Lung microvascular endothelial cell (primary cell): ENCODE results near the gene ZNF507. TPM values are rescaled to one million over a fixed set of nuclear protein-coding genes. Genes with fewer than 3 reads are reported as not detected.
"Not testable (repeated sequence)": the region's sequence is repeated elsewhere in the genome, so short reads cannot be mapped to it uniquely, and the experiment has no call there.

Experiments
- DNase-seq, 2 donors: peaks; one replicate each; pipeline versions ENCODE4 v3.0.0 to v3.0.0-alpha.2; 2010; ENCODE audit warnings: low read depth in 2 of 2
- total RNA-seq: library from RNA; depleted of rRNA; stranded (reverse); fragments of >200 nt; gene quantifications from 2 replicates; pipeline ENCODE4 v1.2.1, GENCODE V29; 2014

The ZNF507 gene
- total RNA-seq, 1 donor from 2014 or later, result 8.9 TPM

DNA sequence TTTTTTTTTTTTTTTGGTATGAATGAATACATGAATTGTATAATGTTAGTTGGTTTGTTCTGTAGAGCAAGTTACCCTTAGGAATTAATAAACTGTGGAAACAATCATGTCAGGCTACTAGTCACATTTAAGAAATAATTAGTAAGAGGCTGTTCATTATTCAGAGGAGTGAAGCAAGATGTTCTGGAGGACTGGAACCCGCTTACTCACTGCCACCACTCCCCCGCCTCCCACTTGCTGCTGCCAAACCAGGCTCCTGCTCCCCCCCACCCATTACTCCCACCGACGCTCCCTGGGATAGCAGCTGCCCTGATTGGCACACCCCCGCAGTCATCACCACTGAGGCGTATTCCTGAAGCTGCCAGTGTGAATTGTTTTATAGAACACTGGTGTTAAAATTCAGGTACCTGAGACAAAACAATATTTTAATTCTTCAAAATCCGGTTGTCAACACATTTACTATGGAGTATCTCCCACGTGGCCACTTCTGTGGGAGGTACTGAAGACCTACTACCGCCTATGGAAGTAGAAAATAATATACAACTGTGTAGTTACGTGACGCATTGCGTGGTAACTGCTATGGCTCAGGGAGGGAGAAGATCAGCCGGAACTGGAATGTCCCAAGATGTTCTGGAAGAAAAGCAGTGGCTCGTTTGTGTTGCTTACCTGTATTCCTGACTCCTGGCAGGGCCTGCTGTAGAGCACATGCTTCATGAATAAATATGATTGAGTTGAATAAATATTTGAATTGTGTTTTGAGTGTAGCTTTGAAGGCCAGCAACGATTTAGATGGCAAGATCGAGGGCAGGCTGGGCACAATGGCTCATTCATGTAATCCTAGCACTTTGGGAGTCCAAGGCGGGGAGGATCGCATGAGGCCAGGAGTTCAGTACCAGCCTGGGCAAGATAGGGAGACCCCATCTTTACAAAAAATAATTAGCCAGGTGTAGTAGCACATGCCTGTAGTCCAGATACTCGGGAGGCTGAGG lies 61.9 kb downstream of the ZNF507 start:
- no peak for DNase-seq

DNA sequence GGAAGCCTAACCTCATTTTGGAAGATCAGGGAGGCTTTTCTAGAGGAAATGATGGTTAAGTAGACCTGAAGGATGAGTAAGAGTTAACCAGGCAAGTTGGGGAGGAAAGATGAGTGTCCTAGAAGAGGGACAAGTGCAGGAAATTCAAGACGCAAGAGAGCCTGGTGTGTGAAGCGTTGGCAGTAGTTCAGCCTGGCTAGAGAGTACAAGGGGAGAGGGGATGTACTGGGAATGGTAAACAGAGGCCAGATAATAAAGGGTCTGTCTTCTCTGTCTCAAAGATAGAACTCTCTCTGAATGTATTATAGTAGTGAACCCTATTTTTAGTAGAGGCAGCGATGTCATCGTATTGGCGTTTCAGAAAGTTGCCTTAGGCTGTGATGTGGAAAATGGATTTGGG lies 69.8 kb downstream of the ZNF507 start:
- no peak for DNase-seq

DNA sequence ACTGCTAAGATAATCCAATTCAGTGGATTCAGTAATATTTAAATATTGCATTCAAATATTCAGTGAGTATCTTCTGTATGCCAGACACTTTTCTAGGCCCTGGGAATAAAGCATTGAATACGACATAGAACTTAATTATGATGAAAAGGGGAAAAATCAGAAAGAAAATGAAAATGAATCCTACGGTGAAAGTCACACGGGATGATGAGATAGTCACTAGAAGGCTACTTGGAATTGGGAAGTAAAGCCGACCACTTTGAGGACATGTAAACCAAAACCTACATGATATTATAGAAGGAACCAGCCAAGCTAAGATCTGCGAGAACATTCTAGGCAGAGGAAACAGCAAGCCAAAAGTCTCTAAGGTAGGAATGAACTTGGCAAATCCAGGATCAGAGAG lies 70.3 kb downstream of the ZNF507 start:
- no peak for DNase-seq

DNA sequence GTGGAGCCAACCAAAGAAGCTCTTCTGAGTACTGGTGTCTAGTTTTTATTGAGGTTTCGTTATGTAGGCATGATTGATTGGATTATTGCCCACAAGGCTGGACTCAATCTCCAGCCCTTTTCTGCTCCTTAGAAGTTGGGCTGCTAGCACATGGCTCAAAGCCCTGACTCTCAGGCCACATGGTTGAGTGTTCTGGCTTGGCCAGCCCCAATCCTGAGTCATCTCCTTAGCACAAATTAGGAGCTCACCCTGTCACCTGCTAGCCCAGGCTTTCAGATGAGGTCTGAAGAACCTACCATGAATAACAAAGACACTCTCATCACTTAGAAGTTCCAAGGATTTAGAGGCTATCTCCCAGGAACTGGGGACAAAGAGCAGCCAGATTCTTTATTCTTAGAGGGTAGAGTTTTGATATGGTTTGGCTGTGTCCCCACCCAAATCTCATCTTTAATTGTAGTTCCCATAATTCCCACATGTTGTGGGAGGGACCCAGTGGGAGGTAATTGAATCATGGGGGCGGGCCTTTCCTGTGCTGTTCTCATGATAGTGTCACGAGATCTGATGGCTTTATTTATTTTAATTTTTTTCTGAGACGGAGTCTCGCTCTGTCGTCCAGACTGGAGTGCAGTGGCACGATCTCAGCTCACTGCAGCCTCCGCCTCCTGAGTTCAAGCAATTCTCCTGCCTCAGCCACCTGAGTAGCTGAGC lies 71.5 kb downstream of the ZNF507 start:
- no peak for DNase-seq

DNA sequence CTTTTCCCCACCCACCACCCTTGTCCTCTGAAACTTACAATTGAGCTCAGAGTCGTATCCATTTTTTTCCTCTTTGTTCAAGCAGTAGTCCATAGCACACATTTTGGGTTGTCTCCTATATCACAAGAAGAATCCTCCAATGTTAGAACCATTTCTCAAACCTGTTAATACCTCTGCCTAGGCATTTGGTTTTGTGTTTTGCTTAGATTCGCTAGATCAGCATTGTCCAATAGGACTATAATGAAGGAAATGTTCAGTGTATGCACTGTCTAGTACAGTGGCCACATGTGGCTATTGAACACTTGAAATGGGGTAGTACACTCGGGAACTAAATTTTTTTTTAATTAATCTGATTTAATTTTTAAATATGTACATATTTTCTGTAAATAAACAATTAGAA lies 72.7 kb downstream of the ZNF507 start:
- no peak for DNase-seq

DNA sequence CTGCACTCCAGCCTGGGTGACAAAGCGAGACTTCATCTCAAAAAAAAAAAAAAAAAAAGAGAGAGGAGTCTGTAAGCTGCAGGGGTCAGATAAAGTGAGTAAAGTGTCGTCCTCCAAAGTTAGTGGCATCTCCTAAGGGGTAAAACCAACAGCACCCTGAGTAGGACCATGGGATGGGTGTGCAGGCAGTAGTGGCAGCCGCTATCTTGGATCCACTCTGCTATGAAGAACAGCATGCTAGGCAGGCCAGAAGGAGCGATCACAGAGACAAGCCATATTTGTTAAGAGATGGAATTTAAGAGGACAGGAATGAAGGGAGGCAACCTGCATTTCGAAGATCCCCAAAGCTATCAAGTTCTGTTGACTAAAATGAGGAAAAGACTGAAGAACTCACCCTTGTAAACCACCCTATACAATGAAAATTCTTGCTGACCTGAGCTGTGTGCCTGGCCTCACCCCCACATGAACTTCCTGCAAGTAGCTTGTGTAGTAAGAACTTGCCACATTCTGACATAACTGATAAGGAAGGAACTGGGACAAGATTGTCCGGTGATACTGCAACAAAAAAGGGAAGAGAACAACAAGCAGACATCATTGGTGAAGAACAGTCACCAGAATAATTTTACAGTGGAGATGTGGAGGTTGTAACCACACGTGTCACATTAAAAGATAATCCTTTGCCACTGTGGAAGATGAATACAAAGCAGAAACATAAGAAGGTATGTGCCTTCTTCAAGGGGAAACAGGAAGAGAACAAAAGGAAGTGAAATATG lies 76.4 kb downstream of the ZNF507 start:
- DNase-seq, result peak in 1 of 2 donors; percentile 41

DNA sequence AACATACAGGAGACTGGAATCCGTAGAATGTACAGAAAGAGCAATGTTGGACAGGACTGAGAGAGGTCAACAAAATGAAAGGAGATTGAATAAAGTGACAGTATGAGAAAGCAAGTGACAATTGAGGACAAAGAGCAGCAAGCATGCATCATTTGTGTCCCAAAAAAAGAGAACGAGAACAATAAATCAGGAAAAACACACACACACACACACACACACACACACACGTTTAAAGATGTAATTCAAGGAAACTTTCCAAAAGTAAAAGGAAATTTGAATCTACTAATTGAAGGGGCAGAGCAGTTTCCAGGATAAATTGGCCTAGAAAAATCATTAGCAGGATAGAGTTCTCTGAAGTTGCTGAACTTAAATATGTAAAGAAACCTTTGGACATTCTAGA lies 77.0 kb downstream of the ZNF507 start:
- DNase-seq, result no peak

DNA sequence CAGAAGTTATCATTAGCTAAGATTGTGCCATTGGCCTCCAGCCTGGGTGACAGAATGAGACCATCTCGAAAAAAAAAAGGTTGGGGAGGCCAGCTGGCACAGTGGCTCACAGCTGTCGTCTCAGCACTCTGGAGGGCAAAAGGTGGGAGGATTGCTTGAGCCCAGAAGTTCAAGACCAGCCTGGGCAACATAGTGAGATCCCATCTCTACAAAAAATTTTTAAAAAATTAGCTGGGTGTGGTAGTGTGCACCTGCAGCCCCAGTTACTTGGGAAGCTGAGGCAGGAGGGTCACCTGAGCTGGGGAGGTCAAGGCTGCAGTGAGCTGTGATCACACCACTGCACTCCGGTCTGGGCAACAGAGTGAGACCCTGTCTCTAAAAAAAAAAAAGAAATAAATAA lies 78.5 kb downstream of the ZNF507 start:
- DNase-seq, result not testable (repeated sequence)

DNA sequence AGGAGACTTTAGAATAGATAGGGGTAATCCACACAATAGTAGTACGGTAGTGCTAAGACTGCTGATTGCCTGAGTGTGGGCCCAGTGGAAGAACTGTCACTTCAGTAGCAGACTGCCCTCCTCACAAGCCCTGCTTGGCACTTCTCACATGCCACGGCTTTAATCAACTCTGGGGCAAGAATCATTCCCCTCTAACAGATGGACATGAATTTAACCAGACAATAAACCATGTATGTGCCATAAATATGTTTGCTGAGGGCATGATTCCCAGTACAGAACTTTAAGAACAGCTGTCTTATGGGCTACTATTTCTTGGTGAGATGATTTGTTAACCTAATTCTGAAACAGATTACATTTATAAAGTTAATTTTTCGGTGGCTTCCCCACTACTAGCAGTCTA lies 82.1 kb downstream of the ZNF507 start:
- no peak for DNase-seq

DNA sequence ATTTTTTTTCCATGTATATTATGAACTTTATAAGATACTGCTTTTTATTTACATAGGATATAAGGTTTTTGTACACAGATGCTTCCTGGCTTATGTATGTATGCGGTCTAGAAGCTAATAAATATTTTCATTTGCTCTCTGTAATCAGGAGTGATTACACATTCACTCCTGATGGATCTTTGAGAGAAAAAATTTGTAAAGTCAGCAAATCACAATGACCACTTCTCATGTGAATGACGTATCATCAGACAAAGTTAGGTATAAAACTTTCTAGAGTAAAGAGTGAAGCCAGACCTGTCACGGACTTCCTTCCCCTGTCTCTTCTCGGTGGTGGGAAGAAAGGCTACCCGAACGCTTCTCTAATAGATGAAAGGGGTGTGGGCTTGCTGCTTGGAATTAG lies 91.3 kb downstream of the ZNF507 start:
- no peak for DNase-seq

DNA sequence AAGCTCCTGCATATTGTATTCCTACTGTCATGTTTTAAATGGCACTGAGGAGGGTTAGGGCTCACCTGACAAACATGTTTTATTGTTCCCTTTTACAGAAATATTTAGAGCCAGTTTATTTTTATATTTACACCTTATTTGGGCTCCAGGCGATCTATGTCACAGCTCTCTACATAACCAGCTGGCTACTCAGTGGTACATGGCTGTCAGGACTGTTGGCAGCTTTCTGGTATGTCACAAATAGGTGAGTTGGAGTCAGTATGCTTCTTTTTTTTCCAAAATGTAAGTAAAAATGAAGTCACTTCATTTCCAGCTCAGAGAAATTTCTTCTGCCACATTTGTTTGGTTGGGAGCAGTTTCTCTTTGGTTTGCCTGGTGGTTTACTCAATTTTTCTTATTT lies 91.7 kb downstream of the ZNF507 start:
- DNase-seq, result no peak

Other genes with a start within 250 kb of the ZNF507 start
- gene DPY19L3, start 60.2 kb downstream of the ZNF507 start, total RNA-seq, result 15.3 and 22.6 TPM in 2 replicates
- gene PDCD5, start 235.6 kb downstream of the ZNF507 start, total RNA-seq, result 70.6 and 76.6 TPM in 2 replicates